ENCODE data around the gene LAMA1.

Gene LAMA1

DNA sequence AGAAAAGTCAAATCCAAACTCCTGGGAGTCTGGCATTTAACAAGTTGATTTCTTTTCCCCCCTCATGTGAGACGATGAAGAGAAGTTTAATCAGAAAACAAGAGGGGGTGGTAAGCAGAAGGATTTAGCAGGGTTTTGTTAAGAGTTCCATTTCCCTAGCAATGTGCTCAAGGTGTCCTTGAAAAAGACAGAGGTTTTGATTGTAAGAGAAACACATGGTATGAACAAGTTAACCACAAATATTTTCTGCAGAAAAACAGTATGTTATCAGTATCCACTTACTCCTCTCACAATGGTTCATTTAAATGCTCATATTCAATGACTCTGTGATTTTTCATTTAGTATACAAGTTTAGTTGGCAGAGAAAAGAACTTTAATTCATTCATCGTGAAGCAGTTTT, 26.8 kb downstream of the LAMA1 start:
- no peak overlapping the region for H3K4me3 ChIP-seq (ENCODE audit: low read depth, low read length)
- TF ChIP-seq, protein P1, sequence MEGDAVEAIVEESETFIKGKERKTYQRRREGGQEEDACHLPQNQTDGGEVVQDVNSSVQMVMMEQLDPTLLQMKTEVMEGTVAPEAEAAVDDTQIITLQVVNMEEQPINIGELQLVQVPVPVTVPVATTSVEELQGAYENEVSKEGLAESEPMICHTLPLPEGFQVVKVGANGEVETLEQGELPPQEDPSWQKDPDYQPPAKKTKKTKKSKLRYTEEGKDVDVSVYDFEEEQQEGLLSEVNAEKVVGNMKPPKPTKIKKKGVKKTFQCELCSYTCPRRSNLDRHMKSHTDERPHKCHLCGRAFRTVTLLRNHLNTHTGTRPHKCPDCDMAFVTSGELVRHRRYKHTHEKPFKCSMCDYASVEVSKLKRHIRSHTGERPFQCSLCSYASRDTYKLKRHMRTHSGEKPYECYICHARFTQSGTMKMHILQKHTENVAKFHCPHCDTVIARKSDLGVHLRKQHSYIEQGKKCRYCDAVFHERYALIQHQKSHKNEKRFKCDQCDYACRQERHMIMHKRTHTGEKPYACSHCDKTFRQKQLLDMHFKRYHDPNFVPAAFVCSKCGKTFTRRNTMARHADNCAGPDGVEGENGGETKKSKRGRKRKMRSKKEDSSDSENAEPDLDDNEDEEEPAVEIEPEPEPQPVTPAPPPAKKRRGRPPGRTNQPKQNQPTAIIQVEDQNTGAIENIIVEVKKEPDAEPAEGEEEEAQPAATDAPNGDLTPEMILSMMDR (IDR thresholded peaks at IDR 0.05; ENCODE audit: low read depth, low read length, missing control alignments): no peak
- in situ Hi-C loops (cut with HindIII; ENCODE audit: low sequenced_read_pairs): no loop called here
- DNase-seq (ENCODE audit: low read depth): no peak

DNA sequence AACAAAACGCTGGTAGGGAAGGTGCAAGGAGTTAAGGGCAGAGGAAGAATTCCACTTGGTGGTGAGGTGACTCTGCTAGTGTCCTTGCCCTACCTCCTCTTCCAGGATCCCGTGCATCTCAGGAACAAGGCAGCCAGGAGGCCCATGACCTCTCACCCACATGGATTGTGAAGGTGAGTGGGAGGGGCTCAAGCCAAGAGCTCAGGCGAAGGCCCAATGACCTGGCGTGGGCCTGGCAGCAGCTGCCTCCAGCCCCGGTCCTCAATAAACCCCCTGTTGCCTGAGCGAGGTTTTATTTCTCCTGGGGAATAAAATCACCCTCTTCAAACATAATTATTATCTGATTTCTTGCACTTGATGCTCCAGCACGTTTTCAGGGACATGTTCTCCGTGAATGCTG, 28.2 kb downstream of the LAMA1 start:
- TF ChIP-seq, protein P1 (IDR thresholded peaks at IDR 0.05; ENCODE audit: low read depth, low read length, missing control alignments): no peak
- in situ Hi-C loops (cut with HindIII; ENCODE audit: low sequenced_read_pairs): no loop called here
- DNase-seq (ENCODE audit: low read depth): no peak
- H3K4me3 ChIP-seq (ENCODE audit: low read depth, low read length): no peak overlapping the region

DNA sequence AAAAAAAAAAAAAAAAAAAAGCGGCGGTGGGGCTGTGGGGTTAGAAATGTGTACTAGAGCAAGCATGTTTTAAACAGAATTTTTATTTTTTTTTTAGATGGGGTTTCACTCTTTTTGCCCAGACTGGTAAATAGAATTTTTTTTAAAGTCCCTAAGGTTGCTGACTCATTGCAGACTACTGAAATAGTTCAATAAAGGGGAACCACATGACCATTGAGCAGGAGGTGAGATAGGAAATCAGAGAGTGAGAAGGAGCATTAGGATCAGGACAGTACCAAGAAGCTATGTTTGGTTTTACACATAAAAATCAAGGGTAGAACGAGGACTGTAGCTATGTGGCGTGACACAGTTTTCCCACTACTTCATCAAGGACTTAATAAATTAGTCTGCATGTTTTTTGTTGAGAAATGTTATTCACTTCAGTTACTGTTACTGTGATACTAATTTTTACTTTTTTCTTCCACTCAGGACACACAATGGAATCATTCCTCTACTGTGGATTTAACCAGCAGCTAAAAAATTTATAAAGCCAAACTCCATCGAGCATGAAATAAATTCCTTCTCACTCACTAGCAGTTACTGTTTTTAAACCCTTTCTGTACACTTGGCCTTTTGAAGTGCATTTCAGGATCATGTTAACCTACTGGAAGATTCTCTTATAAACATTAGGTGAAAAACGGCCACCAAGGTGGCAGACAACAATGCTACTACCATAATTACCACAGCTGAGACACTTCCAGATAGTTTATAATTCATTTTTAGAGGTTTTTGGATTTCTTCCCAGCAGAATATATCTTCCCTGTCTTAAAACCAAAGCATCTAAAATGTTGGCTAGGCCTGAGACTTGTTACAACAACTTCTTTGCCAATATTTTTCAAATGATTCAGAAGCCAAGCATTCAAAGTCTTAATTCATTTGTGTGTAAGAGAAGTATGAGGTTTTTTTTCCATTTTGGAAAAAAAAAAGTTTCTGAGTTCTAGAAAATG, 33.2 kb downstream of the LAMA1 start:
- in situ Hi-C loops (cut with HindIII; ENCODE audit: low sequenced_read_pairs): no loop called here
- TF ChIP-seq, protein P1 (IDR thresholded peaks at IDR 0.05; ENCODE audit: low read depth, low read length, missing control alignments): no peak

DNA sequence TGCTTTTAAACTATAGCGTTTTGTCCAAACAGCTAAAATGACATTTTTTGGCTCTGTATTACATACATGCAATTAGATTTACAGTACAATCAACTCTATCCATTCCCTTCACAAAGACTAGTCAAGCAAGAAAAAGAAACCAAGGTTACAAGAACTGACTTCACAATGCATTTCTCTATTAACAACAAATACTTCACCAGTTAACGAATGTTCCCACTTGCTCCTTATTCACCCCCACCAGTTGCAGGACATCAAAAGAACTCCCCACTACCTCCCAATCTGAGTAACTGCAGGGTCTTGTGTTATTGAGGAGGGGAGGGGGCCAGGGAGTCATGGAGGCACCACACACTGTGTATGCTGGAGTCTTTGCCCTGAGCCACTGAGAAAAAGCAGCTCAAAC, 34.9 kb downstream of the LAMA1 start:
- no peak for DNase-seq (ENCODE audit: low read depth)
- no peak overlapping the region for H3K4me3 ChIP-seq (ENCODE audit: low read depth, low read length)
- in situ Hi-C loops (cut with HindIII; ENCODE audit: low sequenced_read_pairs): no loop called here
- TF ChIP-seq, protein P1 (IDR thresholded peaks at IDR 0.05; ENCODE audit: low read depth, low read length, missing control alignments): no peak

More for the DNA sequence above, 33.2 kb downstream of the LAMA1 start:
- peak; percentile 84 for DNase-seq (ENCODE audit: low read depth)
- no peak overlapping the region for H3K4me3 ChIP-seq (ENCODE audit: low read depth, low read length)

DNA sequence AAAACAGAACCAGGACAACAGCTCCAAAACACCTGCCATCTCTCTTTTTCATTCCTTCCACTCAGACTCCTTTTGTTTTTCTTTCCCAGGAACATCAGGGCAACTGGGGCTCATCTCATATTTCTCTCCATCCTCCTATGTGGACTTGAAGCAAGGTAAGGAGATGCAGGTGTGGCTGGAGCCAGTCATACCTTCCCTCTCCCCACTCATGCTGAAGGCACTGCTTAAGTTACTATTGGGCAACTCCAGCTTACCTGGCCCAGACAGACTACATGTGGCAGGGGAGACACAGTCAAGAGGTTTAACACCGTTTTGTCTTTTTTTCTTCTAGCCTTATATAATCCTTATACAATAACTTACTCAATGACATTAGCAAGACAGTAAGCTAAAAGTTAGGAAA, 38.4 kb downstream of the LAMA1 start:
- TF ChIP-seq, protein P1 (IDR thresholded peaks at IDR 0.05; ENCODE audit: low read depth, low read length, missing control alignments): no peak
- in situ Hi-C loops (cut with HindIII; ENCODE audit: low sequenced_read_pairs): no loop called here
- no peak overlapping the region for H3K4me3 ChIP-seq (ENCODE audit: low read depth, low read length)
- no peak for DNase-seq (ENCODE audit: low read depth)

DNA sequence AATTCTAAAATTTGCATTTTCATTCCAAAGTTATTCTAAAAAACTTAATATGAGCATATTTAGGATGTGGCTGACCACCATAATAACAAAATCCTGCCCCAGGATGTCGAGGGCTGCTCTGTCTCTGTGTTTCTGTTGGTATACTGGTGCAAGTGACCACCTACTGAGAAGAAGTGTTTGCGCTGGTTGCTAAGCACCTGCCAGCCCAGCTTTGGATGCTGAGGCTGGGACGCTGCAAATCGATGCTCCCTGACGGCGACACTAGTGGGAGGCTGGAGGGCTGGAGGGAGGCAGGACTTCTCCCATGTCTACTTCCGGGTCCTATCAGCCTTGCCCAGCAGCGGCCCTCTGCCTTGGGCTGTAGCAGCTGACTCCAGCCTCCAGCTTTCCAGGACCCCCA, 45.0 kb downstream of the LAMA1 start:
- TF ChIP-seq, protein P1 (IDR thresholded peaks at IDR 0.05; ENCODE audit: low read depth, low read length, missing control alignments): no peak
- in situ Hi-C loops (cut with HindIII; ENCODE audit: low sequenced_read_pairs): no loop called here
- no peak overlapping the region for H3K4me3 ChIP-seq (ENCODE audit: low read depth, low read length)
- no peak for DNase-seq (ENCODE audit: low read depth)
